GM19372 (cell line): ENCODE data around the gene DGAT2.

ENCODE experiments used
- ATAC-seq: cut with Tn5 transposase; IDR thresholded peaks from one replicate; pipeline ENCODE4 v1.9.1; 2021; ENCODE audit warnings: mild to moderate bottlenecking, low read depth, moderate library complexity; ENCODE audit not compliant: unreplicated experiment

Gene DGAT2

DNA sequence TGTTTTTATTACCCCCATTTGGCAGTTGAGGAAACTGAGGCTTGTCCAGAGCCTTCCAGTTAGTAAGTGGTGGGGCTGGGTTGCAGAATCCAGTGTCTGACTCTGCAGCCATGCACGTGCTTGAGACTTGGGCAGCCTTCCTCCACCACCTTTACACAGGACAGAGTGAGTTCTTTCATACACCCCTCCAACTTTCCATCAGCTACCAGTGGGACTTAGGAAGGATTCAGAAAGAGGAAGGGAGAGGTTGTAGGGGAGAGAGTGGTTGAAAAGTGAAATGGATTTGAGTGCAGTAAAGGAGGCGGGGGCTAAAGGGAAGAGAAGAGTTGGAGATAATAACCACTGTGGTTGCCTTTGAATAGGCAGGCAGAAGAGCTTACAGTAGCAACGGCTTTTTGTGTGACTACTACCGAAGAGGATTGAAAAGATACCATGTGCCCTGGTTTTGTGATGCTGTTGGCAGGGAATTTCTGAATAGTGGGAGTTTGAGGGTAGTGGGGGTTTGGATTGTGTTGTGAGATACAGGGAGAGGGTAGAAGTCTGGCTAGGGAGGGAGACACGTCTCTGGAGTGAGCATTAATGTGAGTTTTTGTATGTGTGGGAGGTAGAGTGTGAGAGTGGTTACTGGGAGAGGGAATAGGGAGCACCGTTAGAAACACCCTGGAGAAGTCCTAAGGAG, 48.1 kb downstream of the DGAT2 start:
- ATAC-seq, result no peak

DNA sequence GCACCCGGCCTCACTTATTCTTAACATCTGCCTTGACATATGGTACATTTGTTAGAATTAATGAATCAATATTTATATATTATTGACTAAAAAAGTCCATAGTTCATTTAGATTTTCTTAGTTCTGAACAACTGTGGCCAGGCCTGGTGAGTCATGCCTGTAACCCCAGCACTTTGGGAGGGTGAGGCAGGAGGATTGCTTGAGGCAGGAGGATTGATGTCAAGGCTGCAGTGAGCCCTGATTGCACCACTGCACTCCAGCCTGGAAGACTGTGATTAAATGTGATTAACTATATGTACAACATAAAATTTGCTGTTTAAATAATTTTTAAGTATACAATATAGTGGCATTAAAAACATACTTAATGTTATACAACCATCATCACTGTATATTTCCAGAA, 52.1 kb downstream of the DGAT2 start:
- ATAC-seq, result no peak

DNA sequence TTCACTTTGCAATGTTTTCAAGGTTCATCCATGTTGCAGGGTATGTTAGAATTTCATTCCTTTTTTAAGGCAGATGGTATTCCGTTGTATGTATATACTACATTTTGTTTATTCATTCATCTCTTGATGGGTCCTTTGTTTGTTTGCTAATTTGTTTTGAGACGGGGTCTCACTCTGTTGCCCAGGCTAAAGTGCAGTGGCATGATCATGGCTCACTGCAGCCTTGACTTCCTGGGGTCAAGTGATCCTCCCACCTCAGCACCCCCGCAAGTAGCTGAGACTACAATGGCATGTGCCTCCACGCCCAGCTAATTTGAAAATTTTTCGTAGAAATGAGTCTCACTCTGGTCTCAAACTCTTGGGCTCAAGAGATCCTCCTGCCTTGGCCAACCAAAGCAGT, 52.6 kb downstream of the DGAT2 start:
- ATAC-seq, result no peak

- no peak for ATAC-seq
Observed at GRCh38 chr11:75822541-75822940, 54.0 kb downstream of the DGAT2 start.

DNA sequence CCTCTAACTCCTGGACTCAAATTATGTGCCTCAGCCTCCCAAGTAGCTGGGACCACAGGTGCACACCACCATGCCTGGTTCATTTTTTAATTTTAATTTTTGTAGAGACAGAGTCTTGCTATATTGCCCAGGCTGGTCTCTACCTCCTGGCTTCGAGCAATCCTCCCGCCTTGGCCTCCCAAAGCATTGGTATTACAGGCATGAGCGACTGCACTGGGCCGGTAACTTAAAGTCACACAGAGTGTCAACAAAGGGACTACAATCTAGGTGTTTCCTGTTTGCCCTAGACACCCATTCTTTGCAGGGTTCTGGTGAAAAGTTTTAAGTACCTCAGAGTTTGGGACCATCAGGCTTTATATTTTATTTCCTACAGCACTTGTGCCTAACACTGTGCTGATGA, 54.8 kb downstream of the DGAT2 start:
- ATAC-seq, result no peak

GRCh38 chr11:75823946-75824345, 55.4 kb downstream of the DGAT2 start:
- no peak for ATAC-seq

- ATAC-seq, result no peak
Observed at GRCh38 chr11:75826461-75827230, 58.1 kb downstream of the DGAT2 start.

DNA sequence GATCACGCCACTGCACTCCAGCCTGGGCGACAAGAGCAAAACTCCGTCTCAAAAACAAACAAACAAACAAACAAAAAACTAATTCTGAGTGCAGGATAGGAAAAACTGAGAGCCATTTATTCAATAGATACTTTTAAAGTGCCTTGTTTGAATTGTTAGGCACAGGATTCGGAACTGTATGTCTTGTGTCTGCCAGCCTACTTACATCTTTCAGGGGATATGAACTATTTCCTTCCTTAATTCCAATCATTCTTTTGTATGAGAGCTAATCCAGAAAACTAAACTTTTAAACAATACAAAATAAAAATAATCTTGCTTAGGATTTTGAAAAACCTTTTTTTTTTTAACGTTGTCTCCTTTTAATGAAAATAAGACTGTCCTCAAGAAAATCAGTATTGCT, 59.0 kb downstream of the DGAT2 start:
- ATAC-seq, result no peak

GRCh38 chr11:75831915-75832502, 63.4 kb downstream of the DGAT2 start:
- ATAC-seq, result no peak

- ATAC-seq, result no peak
Observed at GRCh38 chr11:75834728-75835127, 66.2 kb downstream of the DGAT2 start.

GRCh38 chr11:75836417-75836816, 67.8 kb downstream of the DGAT2 start:
- ATAC-seq, result no peak

DNA sequence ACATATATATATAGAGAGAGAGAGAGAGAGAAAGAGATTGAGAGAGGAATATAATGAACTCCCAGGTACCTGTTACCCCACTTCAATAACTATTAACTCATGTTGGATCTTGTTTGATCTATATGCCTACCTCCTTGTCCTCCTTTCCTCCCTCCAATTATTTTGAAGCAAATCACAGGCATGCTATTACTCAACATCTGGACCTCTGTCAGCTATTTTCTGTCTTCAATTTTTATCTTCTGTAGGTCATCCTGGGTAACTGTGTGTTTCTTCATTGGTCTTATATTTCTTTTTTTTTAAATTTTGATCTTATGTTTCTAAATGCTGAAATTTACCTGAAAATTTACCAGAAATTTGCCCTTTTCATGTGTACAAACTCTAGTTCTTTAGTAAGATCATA, 71.3 kb downstream of the DGAT2 start:
- no peak for ATAC-seq

GRCh38 chr11:75840522-75840921, 71.9 kb downstream of the DGAT2 start:
- ATAC-seq, result no peak

DNA sequence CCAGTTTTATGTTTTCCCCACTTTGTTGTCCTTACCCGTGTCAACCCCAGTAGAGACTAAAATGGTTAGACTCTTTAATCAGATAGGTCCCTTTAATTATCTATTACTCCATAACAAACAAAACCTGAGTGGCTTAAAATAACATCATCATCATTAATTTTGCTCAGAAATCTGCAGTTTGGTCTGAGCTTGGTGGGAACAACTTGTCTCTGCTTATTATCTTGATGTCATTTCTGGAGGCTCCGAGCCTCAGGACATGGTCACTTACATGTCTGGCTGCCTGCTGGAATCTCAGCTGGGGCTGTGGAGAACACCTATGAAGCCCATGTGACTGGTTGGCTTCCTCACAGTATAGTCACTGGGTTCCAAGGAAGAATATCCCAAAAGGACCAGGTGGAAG, 73.2 kb downstream of the DGAT2 start:
- ATAC-seq, result no peak

DNA sequence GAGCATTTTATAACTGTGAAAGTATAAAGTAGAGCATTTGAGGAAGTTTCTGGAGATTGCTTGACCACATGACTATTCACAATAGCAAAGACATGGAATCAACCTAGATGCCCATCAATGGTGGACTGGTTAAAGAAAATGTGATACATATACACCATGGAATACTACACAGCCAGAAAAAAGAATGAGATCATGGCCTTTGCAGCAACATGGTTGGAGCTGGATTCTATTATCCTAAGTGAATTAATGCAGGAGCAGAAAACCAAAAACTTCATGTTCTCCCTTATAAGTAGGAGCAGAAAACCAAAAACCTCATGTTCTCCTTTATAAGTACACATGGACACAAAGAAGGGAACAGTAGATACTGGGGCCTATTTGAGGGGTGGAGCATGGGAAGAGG, 76.7 kb downstream of the DGAT2 start:
- ATAC-seq, result no peak

- no peak for ATAC-seq
Observed at GRCh38 chr11:75849894-75850293, 81.3 kb downstream of the DGAT2 start.

- ATAC-seq, result no peak
Observed at GRCh38 chr11:75850787-75851186, 82.2 kb downstream of the DGAT2 start.
